ENCODE data around the gene KCNG3. TPM values are rescaled to one million over a fixed set of nuclear protein-coding genes. Genes with fewer than 3 reads are reported as not detected.

KCNG3 gene
- total and polyA plus RNA-seq, 2 of the 13 experiments (the other 11 are each of a cell fraction or from before 2014, with no cell fraction given), result 2.8 to 4.8 TPM

DNA sequence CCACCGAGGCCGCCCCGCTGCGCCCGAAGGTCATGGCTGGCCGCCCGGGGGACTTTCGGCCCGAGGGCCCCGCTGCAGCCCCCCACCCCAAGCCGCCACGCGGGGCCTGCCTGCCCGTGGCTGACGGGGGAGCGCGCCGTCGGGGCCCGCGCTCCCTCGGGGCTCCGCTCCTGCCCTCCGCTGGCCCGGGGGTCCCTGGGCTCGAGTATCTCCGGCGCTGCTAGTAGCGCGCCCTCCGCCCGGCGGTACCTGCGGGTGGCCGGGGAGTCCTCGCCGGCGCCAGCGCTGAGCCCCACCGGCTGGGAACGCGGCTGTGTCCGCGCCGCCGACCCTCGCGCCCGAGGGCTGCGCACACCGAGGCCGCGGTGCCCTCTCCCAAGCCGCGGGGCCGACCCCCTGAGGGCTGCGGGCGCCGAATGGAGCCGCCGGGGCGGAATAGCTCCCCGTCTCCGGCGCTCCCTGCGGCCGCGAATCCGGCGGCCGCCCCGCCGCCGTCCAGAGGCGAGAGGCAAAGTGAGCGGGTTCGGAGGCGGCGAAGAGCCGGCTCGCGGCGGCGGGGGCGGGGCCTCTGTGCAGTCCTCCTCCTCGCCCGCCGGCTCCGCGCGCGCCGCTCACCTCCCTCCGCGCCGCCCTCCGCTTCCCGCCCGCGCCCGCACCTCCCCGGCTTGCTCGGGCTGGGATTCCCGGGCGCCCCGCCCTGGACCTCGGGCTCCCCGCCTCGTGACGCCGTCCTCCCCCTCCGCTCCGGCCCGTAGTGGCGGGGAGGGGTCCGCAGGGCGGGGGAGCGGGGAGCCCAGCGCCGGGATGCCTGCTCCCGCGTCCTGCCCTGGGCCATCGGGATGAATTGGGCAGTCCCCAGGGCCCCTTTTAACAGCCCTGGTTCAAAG is at the start of gene KCNG3 (continued):
- peak; percentile 26 for TF ChIP-seq ARID5B (CRISPR knock-in tag; IDR thresholded peaks at IDR 0.05)
- peak; percentile 50 for TF ChIP-seq AGO2 (optimal IDR thresholded peaks at IDR 0.05; ENCODE audit: low read depth, low read length)
- peak; percentile 88 for TF ChIP-seq RBFOX2 (IDR thresholded peaks at IDR 0.05; ENCODE audit: low read depth, low read length)
- TF ChIP-seq SP4 (CRISPR knock-in tag; IDR thresholded peaks at IDR 0.05), result peak; percentile 79
- TF ChIP-seq ZNF414 (CRISPR knock-in tag; IDR thresholded peaks at IDR 0.05), result 0 out of 2 replicates have a peak, but pooled peaks have one; percentile 64
- TF ChIP-seq, protein P1, sequence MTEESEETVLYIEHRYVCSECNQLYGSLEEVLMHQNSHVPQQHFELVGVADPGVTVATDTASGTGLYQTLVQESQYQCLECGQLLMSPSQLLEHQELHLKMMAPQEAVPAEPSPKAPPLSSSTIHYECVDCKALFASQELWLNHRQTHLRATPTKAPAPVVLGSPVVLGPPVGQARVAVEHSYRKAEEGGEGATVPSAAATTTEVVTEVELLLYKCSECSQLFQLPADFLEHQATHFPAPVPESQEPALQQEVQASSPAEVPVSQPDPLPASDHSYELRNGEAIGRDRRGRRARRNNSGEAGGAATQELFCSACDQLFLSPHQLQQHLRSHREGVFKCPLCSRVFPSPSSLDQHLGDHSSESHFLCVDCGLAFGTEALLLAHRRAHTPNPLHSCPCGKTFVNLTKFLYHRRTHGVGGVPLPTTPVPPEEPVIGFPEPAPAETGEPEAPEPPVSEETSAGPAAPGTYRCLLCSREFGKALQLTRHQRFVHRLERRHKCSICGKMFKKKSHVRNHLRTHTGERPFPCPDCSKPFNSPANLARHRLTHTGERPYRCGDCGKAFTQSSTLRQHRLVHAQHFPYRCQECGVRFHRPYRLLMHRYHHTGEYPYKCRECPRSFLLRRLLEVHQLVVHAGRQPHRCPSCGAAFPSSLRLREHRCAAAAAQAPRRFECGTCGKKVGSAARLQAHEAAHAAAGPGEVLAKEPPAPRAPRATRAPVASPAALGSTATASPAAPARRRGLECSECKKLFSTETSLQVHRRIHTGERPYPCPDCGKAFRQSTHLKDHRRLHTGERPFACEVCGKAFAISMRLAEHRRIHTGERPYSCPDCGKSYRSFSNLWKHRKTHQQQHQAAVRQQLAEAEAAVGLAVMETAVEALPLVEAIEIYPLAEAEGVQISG (CRISPR knock-in tag; IDR thresholded peaks at IDR 0.05), result peak; percentile 51
- TF ChIP-seq, protein P2, sequence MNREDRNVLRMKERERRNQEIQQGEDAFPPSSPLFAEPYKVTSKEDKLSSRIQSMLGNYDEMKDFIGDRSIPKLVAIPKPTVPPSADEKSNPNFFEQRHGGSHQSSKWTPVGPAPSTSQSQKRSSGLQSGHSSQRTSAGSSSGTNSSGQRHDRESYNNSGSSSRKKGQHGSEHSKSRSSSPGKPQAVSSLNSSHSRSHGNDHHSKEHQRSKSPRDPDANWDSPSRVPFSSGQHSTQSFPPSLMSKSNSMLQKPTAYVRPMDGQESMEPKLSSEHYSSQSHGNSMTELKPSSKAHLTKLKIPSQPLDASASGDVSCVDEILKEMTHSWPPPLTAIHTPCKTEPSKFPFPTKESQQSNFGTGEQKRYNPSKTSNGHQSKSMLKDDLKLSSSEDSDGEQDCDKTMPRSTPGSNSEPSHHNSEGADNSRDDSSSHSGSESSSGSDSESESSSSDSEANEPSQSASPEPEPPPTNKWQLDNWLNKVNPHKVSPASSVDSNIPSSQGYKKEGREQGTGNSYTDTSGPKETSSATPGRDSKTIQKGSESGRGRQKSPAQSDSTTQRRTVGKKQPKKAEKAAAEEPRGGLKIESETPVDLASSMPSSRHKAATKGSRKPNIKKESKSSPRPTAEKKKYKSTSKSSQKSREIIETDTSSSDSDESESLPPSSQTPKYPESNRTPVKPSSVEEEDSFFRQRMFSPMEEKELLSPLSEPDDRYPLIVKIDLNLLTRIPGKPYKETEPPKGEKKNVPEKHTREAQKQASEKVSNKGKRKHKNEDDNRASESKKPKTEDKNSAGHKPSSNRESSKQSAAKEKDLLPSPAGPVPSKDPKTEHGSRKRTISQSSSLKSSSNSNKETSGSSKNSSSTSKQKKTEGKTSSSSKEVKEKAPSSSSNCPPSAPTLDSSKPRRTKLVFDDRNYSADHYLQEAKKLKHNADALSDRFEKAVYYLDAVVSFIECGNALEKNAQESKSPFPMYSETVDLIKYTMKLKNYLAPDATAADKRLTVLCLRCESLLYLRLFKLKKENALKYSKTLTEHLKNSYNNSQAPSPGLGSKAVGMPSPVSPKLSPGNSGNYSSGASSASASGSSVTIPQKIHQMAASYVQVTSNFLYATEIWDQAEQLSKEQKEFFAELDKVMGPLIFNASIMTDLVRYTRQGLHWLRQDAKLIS (CRISPR knock-in tag; IDR thresholded peaks at IDR 0.05), result no peak
- TF ChIP-seq, protein P3, sequence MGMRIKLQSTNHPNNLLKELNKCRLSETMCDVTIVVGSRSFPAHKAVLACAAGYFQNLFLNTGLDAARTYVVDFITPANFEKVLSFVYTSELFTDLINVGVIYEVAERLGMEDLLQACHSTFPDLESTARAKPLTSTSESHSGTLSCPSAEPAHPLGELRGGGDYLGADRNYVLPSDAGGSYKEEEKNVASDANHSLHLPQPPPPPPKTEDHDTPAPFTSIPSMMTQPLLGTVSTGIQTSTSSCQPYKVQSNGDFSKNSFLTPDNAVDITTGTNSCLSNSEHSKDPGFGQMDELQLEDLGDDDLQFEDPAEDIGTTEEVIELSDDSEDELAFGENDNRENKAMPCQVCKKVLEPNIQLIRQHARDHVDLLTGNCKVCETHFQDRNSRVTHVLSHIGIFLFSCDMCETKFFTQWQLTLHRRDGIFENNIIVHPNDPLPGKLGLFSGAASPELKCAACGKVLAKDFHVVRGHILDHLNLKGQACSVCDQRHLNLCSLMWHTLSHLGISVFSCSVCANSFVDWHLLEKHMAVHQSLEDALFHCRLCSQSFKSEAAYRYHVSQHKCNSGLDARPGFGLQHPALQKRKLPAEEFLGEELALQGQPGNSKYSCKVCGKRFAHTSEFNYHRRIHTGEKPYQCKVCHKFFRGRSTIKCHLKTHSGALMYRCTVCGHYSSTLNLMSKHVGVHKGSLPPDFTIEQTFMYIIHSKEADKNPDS (CRISPR knock-in tag; IDR thresholded peaks at IDR 0.05), result peak; percentile 20; the same call in 1 of the 2 replicates
- peak; percentile 29; the same call in 1 of the 2 replicates for TF ChIP-seq SOX5 (CRISPR knock-in tag; IDR thresholded peaks at IDR 0.05; ENCODE audit: borderline replicate concordance)
- TF ChIP-seq SRSF4 (IDR thresholded peaks at IDR 0.05; ENCODE audit: low read depth, low read length, poor library complexity, severe bottlenecking), result no peak
- peak; percentile 40 for TF ChIP-seq ZNF768 (CRISPR knock-in tag; IDR thresholded peaks at IDR 0.05)
- 0 out of 2 replicates have a peak, but pooled peaks have one; percentile 21 for TF ChIP-seq ZSCAN25 (CRISPR knock-in tag; IDR thresholded peaks at IDR 0.05)
- peak; percentile 67 for TF ChIP-seq CCDC6 (CRISPR knock-in tag; IDR thresholded peaks at IDR 0.05)
- peak; percentile 76; the same call in 1 of the 2 replicates for TF ChIP-seq ZNF670 (CRISPR knock-in tag; IDR thresholded peaks at IDR 0.05; ENCODE audit: borderline replicate concordance)
